Peyer's patch (tissue), 4 donors: ENCODE results near the gene OS9. TPM values are rescaled to one million over a fixed set of nuclear protein-coding genes. Genes with fewer than 3 reads are reported as not detected.

ENCODE experiments used
- DNase-seq, 3 donors: peaks; one replicate each; pipeline ENCODE4 v3.0.0-alpha.2; 2017 to 2019
- H3K27ac ChIP-seq, 4 donors: fragments of 200-600 bp; sonication (generic); one replicate each; pipeline ENCODE4 v1.5.1; 2016 to 2019
- H3K27me3 ChIP-seq, 2 donors: fragments of 200-600 bp; sonication (generic); one replicate each; pipeline ENCODE4 v1.5.1; 2019
- H3K36me3 ChIP-seq, 3 donors: fragments of 200-600 bp; sonication (generic); one replicate each; pipeline ENCODE4 v1.5.1; 2016 to 2019
- H3K4me1 ChIP-seq, 4 donors: fragments of 200-600 bp; sonication (generic); one replicate each; pipeline ENCODE4 v1.5.1; 2016 to 2019
- H3K4me3 ChIP-seq, 4 donors: fragments of 200-600 bp; sonication (generic); 1 replicate in 3 of 4; 2 replicates in 1 of 4; pipeline ENCODE4 v1.5.1; 2016 to 2019; ENCODE audit warnings: mild to moderate bottlenecking in 1 of 4
- H3K9me3 ChIP-seq, 4 donors: fragments of 200-600 bp; sonication (generic); one replicate each; pipeline ENCODE4 v1.5.1; 2016 to 2019; ENCODE audit warnings: mild to moderate bottlenecking in 1 of 4
- POLR2A ChIP-seq, 2 donors: fragments of 450-650 bp; IDR thresholded peaks; one replicate each; pipeline ENCODE4 v1.5.1; 2017; ENCODE audit warnings: antibody characterized with exemption in 2 of 2, mild to moderate bottlenecking in 2 of 2, moderate library complexity in 2 of 2
- total RNA-seq, 4 donors: library from RNA; depleted of rRNA; stranded (reverse); fragments of >200 nt; gene quantifications; one replicate each; pipeline ENCODE4 v1.1.0, GENCODE V29; 2016
- TF ChIP-seq, protein P1 (sequence below), 6 experiments: fragments of 450-650 bp in 4 of 6; fragments of 200-600 bp in 2 of 6; sonication (generic) in 1 of 6; IDR thresholded peaks; one replicate each; pipeline ENCODE4 v1.5.1; 2017 to 2019; ENCODE audit warnings: antibody characterized with exemption in 6 of 6, mild to moderate bottlenecking in 3 of 6, moderate library complexity in 1 of 6

Gene OS9
- total RNA-seq, 4 donors from 2014 or later, result 275 to 353 (median 292) TPM

GRCh38 chr12:57726884-57727757 lies 33.2 kb downstream of the OS9 start:
- Histone ChIP-seq H3K4me1 (peaks cover 0 to 9% (median 0%) of the 10 kb centered on the region in 4 donors), H3K4me3 (peak overlapping the region; percentile 32 to 77 (median 58)), H3K36me3 (no peaks in the 10 kb centered on the region), H3K27me3 (peaks cover 0 to 8% of the 10 kb centered on the region in 2 donors), H3K9me3 (no peaks in the 10 kb centered on the region), H3K27ac (peak overlapping the region in 3 of 4 donors; percentile 5 to 69 (median 53))
- DNase-seq, result peak in 1 of 3 donors; percentile 65
- TF ChIP-seq, protein P1, sequence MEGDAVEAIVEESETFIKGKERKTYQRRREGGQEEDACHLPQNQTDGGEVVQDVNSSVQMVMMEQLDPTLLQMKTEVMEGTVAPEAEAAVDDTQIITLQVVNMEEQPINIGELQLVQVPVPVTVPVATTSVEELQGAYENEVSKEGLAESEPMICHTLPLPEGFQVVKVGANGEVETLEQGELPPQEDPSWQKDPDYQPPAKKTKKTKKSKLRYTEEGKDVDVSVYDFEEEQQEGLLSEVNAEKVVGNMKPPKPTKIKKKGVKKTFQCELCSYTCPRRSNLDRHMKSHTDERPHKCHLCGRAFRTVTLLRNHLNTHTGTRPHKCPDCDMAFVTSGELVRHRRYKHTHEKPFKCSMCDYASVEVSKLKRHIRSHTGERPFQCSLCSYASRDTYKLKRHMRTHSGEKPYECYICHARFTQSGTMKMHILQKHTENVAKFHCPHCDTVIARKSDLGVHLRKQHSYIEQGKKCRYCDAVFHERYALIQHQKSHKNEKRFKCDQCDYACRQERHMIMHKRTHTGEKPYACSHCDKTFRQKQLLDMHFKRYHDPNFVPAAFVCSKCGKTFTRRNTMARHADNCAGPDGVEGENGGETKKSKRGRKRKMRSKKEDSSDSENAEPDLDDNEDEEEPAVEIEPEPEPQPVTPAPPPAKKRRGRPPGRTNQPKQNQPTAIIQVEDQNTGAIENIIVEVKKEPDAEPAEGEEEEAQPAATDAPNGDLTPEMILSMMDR (IDR thresholded peaks at IDR 0.05), result peak in 3 of 6 experiments; percentile 29 to 41 (median 41)
- TF ChIP-seq POLR2A (IDR thresholded peaks at IDR 0.05), result no peak

DNA sequence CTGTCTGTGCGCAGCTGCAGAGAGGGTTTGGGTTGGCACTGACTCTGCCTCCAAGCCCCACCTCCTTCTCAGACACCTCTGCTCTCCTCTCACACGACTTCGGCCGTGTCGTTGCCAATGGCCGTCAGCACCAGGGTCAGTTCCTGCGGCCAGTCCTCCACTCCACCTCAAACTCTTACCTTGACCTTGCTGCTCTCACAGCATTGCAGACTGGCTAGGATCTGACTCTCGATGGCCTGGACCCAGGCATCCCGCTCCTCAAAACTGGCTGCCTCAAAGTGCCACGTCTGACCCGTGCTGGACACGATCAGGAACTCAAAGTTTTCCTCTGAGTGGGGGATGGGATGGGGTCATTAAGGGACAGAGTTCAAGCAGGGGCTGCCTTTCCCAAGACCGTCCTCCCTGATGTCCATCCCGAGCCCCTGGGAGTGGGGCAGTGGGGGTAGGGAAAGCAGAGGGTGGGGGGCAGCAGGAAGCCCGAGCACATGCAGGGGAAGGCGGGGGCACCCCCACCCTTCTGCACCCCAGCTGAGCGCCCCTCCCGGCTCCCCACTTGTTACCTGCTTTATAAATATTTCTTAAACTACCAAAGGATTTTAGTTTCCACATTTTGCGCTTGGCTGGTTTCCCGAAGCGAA lies 33.9 kb downstream of the OS9 start:
- TF ChIP-seq, protein P1 (IDR thresholded peaks at IDR 0.05), result no peak
- TF ChIP-seq POLR2A (IDR thresholded peaks at IDR 0.05), result no peak
- Histone ChIP-seq H3K27me3 (peaks cover 0 to 8% of the 10 kb centered on the region in 2 donors), H3K9me3 (no peaks in the 10 kb centered on the region), H3K36me3 (no peaks in the 10 kb centered on the region), H3K27ac (no peak overlapping the region), H3K4me1 (peaks cover 0 to 9% (median 0%) of the 10 kb centered on the region in 4 donors), H3K4me3 (no peak overlapping the region)
- DNase-seq, result peak in 1 of 3 donors; percentile 39

GRCh38 chr12:57729321-57729844 lies 35.5 kb downstream of the OS9 start:
- Histone ChIP-seq H3K27me3 (peaks cover 0 to 8% of the 10 kb centered on the region in 2 donors), H3K27ac (no peak overlapping the region), H3K9me3 (no peaks in the 10 kb centered on the region), H3K4me1 (peaks cover 0 to 9% (median 0%) of the 10 kb centered on the region in 4 donors), H3K36me3 (peaks cover 0 to 6% (median 0%) of the 10 kb centered on the region in 3 donors), H3K4me3 (no peak overlapping the region)
- TF ChIP-seq POLR2A (IDR thresholded peaks at IDR 0.05), result no peak
- TF ChIP-seq, protein P1 (IDR thresholded peaks at IDR 0.05), result no peak
- DNase-seq, result peak in 1 of 3 donors; percentile 14

DNA sequence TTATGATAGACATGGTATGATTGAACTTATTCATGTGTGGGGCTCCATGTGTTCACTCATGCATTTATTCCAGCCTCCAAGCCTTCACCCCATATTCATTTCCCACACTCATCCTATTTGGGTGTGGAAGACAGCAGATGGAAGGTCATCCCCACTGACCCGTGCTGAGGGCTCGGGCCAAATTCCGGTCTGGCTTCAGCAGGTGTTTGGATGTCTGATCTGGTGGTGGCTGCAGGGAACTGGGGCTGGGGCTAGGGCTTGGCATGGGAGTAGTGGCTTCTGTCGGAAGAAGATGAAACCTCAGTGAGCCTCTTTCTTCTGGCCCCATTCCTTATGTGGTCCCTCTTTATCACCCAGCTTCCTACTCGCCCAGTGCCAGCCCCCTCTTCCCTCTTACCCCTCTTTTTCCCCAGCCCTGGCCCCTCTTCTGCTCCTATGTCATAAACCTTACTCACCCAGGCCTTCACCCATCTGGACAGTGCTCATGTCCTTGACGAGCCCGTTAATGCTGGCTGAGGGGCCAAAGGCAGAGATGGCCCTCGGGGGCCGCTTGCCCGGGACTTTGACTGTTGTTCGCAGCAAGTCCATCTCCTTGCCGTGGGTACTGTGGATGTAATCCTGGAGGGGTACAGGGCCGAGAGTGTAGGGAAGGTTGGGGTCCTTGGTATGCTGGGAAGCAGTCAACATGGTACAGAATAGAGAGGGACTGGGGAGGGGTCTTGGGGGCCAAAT lies 36.6 kb downstream of the OS9 start:
- H3K9me3 ChIP-seq, result no peaks in the 10 kb centered on the region
- TF ChIP-seq, protein P1 (IDR thresholded peaks at IDR 0.05), result no peak
- no peak for TF ChIP-seq POLR2A (IDR thresholded peaks at IDR 0.05)
- peak in 1 of 3 donors; percentile 38 for DNase-seq
- H3K4me1 ChIP-seq, result peaks cover 0 to 9% (median 0%) of the 10 kb centered on the region in 4 donors
- no peak overlapping the region for H3K27ac ChIP-seq
- H3K27me3 ChIP-seq, result peaks cover 0 to 18% of the 10 kb centered on the region in 2 donors
- H3K4me3 ChIP-seq, result no peak overlapping the region
- peaks cover 0 to 6% (median 0%) of the 10 kb centered on the region in 3 donors for H3K36me3 ChIP-seq
